ENCODE data around the gene CISD1.

Gene CISD1

GRCh38 chr10:58266003-58266825 lies 2.7 kb upstream of the CISD1 start:
- DNase-seq, result peak; percentile 54

GRCh38 chr10:58266826-58267712 lies 1.9 kb upstream of the CISD1 start:
- peak; percentile 44 for DNase-seq

- peak; percentile 92 for DNase-seq
These were observed 1.1 kb upstream of the CISD1 start, which contains the start of gene IPMK for GRCh38 chr10:58267713-58268453. TSS of gene IPMK (minus strand) at chr10:58267894. CDS start at chr10:58267611, 283 bp downstream.

GRCh38 chr10:58268454-58268945 lies 462 bp upstream of the CISD1 start:
- DNase-seq, result no peak

- DNase-seq, result no peak
These were observed 874 bp downstream of the CISD1 start for GRCh38 chr10:58269782-58270290.

- no peak for DNase-seq
These were observed 6.3 kb downstream of the CISD1 start for GRCh38 chr10:58275261-58275660.

- DNase-seq, result no peak
These were observed 6.9 kb downstream of the CISD1 start for GRCh38 chr10:58275908-58276307.

GRCh38 chr10:58278274-58278961 lies 9.5 kb downstream of the CISD1 start:
- no peak for DNase-seq

- DNase-seq, result no peak
These were observed 10.0 kb downstream of the CISD1 start for GRCh38 chr10:58278962-58279307.

GRCh38 chr10:58280477-58280876 lies 11.5 kb downstream of the CISD1 start:
- no peak for DNase-seq

GRCh38 chr10:58281092-58281752 lies 12.3 kb downstream of the CISD1 start:
- no peak for DNase-seq

GRCh38 chr10:58282615-58283014 lies 13.7 kb downstream of the CISD1 start:
- DNase-seq, result no peak

- peak; percentile 72 for DNase-seq
These were observed 22.7 kb downstream of the CISD1 start for GRCh38 chr10:58291538-58292174.

GRCh38 chr10:58293989-58294388 lies 25.0 kb downstream of the CISD1 start:
- DNase-seq, result no peak

- peak; percentile 73 for DNase-seq
These were observed 30.6 kb downstream of the CISD1 start for GRCh38 chr10:58299580-58299979.

- DNase-seq, result no peak
These were observed 31.7 kb downstream of the CISD1 start for GRCh38 chr10:58300676-58301075.

GRCh38 chr10:58302254-58302653 lies 33.3 kb downstream of the CISD1 start:
- no peak for DNase-seq

- no peak for DNase-seq
These were observed 35.2 kb downstream of the CISD1 start for GRCh38 chr10:58304099-58304633.

- no peak for DNase-seq
These were observed 36.9 kb downstream of the CISD1 start for GRCh38 chr10:58305821-58306220.

- no peak for DNase-seq
These were observed 38.7 kb downstream of the CISD1 start for GRCh38 chr10:58307676-58308075.

- no peak for DNase-seq
These were observed 42.1 kb downstream of the CISD1 start for GRCh38 chr10:58311026-58311425.

All from hematopoietic multipotent progenitor cell treated with erythropoietin and hydrocortisone succinate and interleukin-3 and kit ligand, for 8 days (in vitro differentiated cells).